ENCODE measurements around the gene TOP3B.

GRCh38 chr22:22013559-22014284 lies 31.1 kb upstream of the TOP3B start:
- TF ChIP-seq NFYB (CRISPR knock-in tag; conservative IDR thresholded peaks at IDR 0.05; ENCODE audit: low read depth) = no peak
- no peak for TF ChIP-seq NR2C2 (CRISPR knock-in tag; IDR thresholded peaks at IDR 0.05)
- TF ChIP-seq JUN (CRISPR knock-in tag; IDR thresholded peaks at IDR 0.05) = no peak
- no peak for TF ChIP-seq CTCF (IDR thresholded peaks at IDR 0.05)
- no peak for TF ChIP-seq GRHL2 (CRISPR knock-in tag; IDR thresholded peaks at IDR 0.05; ENCODE audit: insufficient replicate concordance, severe bottlenecking)
- TF ChIP-seq E2F1 (CRISPR knock-in tag; IDR thresholded peaks at IDR 0.05) = no peak
